K562 (cell line): ENCODE data around the gene FAM20C. TPM values are rescaled to one million over a fixed set of nuclear protein-coding genes. Genes with fewer than 3 reads are reported as not detected.

ENCODE experiments used
- ATAC-seq: fragments of 200-7000 bp; cut with Tn5 transposase; 3 replicates; pipeline ENCODE4 v1.9.1; 2020; ENCODE audit warnings: moderate library complexity
- BruUV-seq: library from RNA; stranded (reverse); fragments of 400-500 nt; replicated peaks from 2 replicates; lab custom pipeline; 2021; lab: Mats Ljungman, UMichigan
- CTCF ChIA-PET: fragments of 300-600 bp; formaldehyde crosslinking; extraction: SDS; loops from one replicate; lab custom pipeline; 2021; ENCODE audit warnings: low intra/inter-chr PET ratio; lab: Yijun Ruan, JAX
- POLR2A ChIA-PET: fragments of 300-600, 350-650 bp; sonication (Branson Sonifier 250); formaldehyde crosslinking; extraction: SDS; loops from one replicate; lab custom pipeline; 2021; ENCODE audit warnings: antibody characterized with exemption, inconsistent platforms; lab: Yijun Ruan, JAX
- DNase-seq, 4 experiments: peaks; one replicate each; pipeline versions ENCODE4 v3.0.0 to v3.0.0-alpha.2; 2011 to 2018; ENCODE audit warnings: low spot score in 3 of 4, mixed read lengths in 3 of 4; ENCODE audit errors: extremely low read depth in 1 of 4
- FAIRE-seq: peaks from 2 replicates; lab custom pipeline; 2011; peaks lifted over from hg19 to GRCh38; lab: Jason Lieb, UNC
- H2AFZ ChIP-seq: 2 replicates; pipeline ENCODE4 v1.6.0; 2011; ENCODE audit warnings: low read depth, low read length, control low read depth, inconsistent platforms
- H3K27ac ChIP-seq: fragments of 200-600 bp; 3 replicates; pipeline ENCODE4 v1.8.0; 2011; ENCODE audit warnings: low read depth, mild to moderate bottlenecking, control low read depth, inconsistent platforms, low read length, moderate library complexity, mixed read lengths; ENCODE audit errors: extremely low read depth
- H3K27me3 ChIP-seq, 2 experiments: fragments of 300-600 bp in 1 of 2; 2 replicates in 1 of 2; 3 replicates in 1 of 2; pipeline versions ENCODE4 v1.6.0 to v1.8.0; 2011; ENCODE audit warnings: inconsistent platforms in 2 of 2, low read length in 2 of 2, mild to moderate bottlenecking in 1 of 2, mixed read lengths in 1 of 2, moderate library complexity in 1 of 2; ENCODE audit not compliant: control insufficient read depth in 2 of 2, insufficient read depth in 2 of 2
- H3K36me3 ChIP-seq: fragments of 300-600 bp; 3 replicates; pipeline ENCODE4 v1.8.0; 2011; ENCODE audit warnings: mild to moderate bottlenecking, low read length, inconsistent platforms; ENCODE audit not compliant: control insufficient read depth, insufficient read depth
- H3K4me1 ChIP-seq, 2 experiments: fragments of 200-600 bp in 1 of 2; replicated peaks in 1 of 2; 2 replicates in 1 of 2; 3 replicates in 1 of 2; pipeline versions ENCODE4 v1.5.1 to v1.8.0; 2011; ENCODE audit warnings: inconsistent platforms in 2 of 2, low read length in 2 of 2, mild to moderate bottlenecking in 1 of 2, mixed read lengths in 1 of 2, moderate library complexity in 1 of 2; ENCODE audit not compliant: control insufficient read depth in 2 of 2, insufficient read depth in 2 of 2
- H3K4me2 ChIP-seq: 2 replicates; pipeline ENCODE4 v1.6.1; 2011; ENCODE audit warnings: low read length, control low read depth, inconsistent platforms, mixed read lengths; ENCODE audit not compliant: insufficient read depth
- H3K4me3 ChIP-seq: fragments of 200-600 bp; sonication (generic), shearing (Covaris generic); 2 replicates; pipeline ENCODE4 v1.5.1; 2016; ENCODE audit warnings: control low read depth, inconsistent platforms
- H3K79me2 ChIP-seq: fragments of 200-600 bp; 3 replicates; pipeline ENCODE4 v1.8.0; 2011; ENCODE audit warnings: low read length, inconsistent platforms; ENCODE audit not compliant: control insufficient read depth, insufficient read depth
- H3K9ac ChIP-seq, 2 experiments: 2 replicates each; pipeline versions ENCODE4 v1.6.0 to v1.6.1; 2011; ENCODE audit warnings: low read depth in 2 of 2, low read length in 2 of 2, control low read depth in 1 of 2, inconsistent platforms in 1 of 2, mild to moderate bottlenecking in 1 of 2, mixed read lengths in 1 of 2; ENCODE audit not compliant: insufficient read depth in 1 of 2
- H3K9me1 ChIP-seq: one replicate; pipeline ENCODE4 v1.6.0; 2011; ENCODE audit warnings: inconsistent platforms, mild to moderate bottlenecking, low read length, moderate library complexity; ENCODE audit not compliant: control insufficient read depth, insufficient read depth
- H3K9me3 ChIP-seq: replicated peaks from 2 replicates; pipeline ENCODE4 v1.5.1; 2011; ENCODE audit warnings: low read depth, low read length, inconsistent platforms; ENCODE audit not compliant: control insufficient read depth, insufficient read depth
- H4K20me1 ChIP-seq: replicated peaks from 2 replicates; pipeline ENCODE4 v1.6.1; 2011; ENCODE audit warnings: low read length, inconsistent platforms, mixed read lengths; ENCODE audit not compliant: control insufficient read depth, insufficient read depth
- CCNT2 ChIP-seq: IDR thresholded peaks from 2 replicates; pipeline ENCODE4 v1.6.1; 2011; ENCODE audit warnings: borderline replicate concordance, low read depth, mild to moderate bottlenecking, moderate library complexity, mixed read lengths, low read length; ENCODE audit not compliant: insufficient read length; ENCODE audit errors: extremely low read depth
- HIVEP1 ChIP-seq: fragments of 250-450 bp; sonication (Bioruptor Pico); IDR thresholded peaks from 2 replicates; pipeline ENCODE4 v1.4.0; 2020; ENCODE audit warnings: mild to moderate bottlenecking
- HLTF ChIP-seq: fragments of 450-650 bp; IDR thresholded peaks from 2 replicates; pipeline ENCODE4 v1.6.1; 2016
- LCOR ChIP-seq: sonication (generic); formaldehyde crosslinking; IDR thresholded peaks from 2 replicates; pipeline ENCODE4 v1.8.0; 2022; ENCODE audit warnings: mild to moderate bottlenecking, missing genetic modification reagents
- RBM39 ChIP-seq: fragments of 200-400 bp; formaldehyde crosslinking; optimal IDR thresholded peaks from 2 replicates; pipeline ENCODE3; 2018; ENCODE audit warnings: low read depth, low read length
- RNF2 ChIP-seq: sonication (generic); IDR thresholded peaks from 2 replicates; pipeline ENCODE4 v1.6.1; 2016
- ZBTB7A ChIP-seq: IDR thresholded peaks from 2 replicates; pipeline ENCODE4 v1.6.1; 2011; ENCODE audit warnings: low read depth, mild to moderate bottlenecking, low read length, moderate library complexity, borderline replicate concordance; ENCODE audit not compliant: control insufficient read depth
- ZC3H11A ChIP-seq: IDR thresholded peaks from 2 replicates; pipeline ENCODE4 v1.6.1; 2012; ENCODE audit warnings: low read depth, low read length, improper control_type of control experiment
- ZFP30 ChIP-seq: fragments of 250-450 bp; sonication (Bioruptor Pico); IDR thresholded peaks from 2 replicates; pipeline ENCODE4 v1.8.0; 2022; ENCODE audit warnings: moderate library complexity, mild to moderate bottlenecking, inconsistent platforms, borderline replicate concordance
- ZMIZ1 ChIP-seq, 2 experiments: fragments of 150-350 bp in 1 of 2; IDR thresholded peaks; 2 replicates each; pipeline ENCODE4 v1.6.1; 2012 to 2016; ENCODE audit warnings: low read depth in 2 of 2, low read length in 2 of 2, mild to moderate bottlenecking in 1 of 2, moderate library complexity in 1 of 2
- ZNF347 ChIP-seq: fragments of 450-650 bp; formaldehyde crosslinking; IDR thresholded peaks from 2 replicates; pipeline ENCODE4 v1.4.0; 2020; ENCODE audit warnings: low read depth, mild to moderate bottlenecking, moderate library complexity
- ZNF778 ChIP-seq: fragments of 450-650 bp; formaldehyde crosslinking; IDR thresholded peaks from 2 replicates; pipeline ENCODE4 v1.4.0; 2020; ENCODE audit warnings: mild to moderate bottlenecking, moderate library complexity
- WGBS: fragments of 100-300 bp; shearing (Covaris generic); methylation state at CpG from one replicate; pipeline ENCODE4 v1.1.6; 2016; ENCODE audit warnings: low coverage, mixed read lengths; ENCODE audit not compliant: insufficient coverage; ENCODE audit errors: missing lambda C conversion rate; 5-methylcytosine and 5-hydroxymethylcytosine counted together
- in situ Hi-C: fragments of 300-500 bp; cut with MboI; formaldehyde crosslinking; loops from 4 replicates; pipeline ENCODE4 v1.15.0; 2018; ENCODE audit warnings: inconsistent platforms, mixed read lengths
- intact Hi-C: fragments of 100-400 bp; cut with micrococcal nuclease; formaldehyde crosslinking; loops from 2 replicates; pipeline ENCODE4 v1.14.2; 2022
- polyA plus RNA-seq, 8 experiments: library from polyadenylated mRNA; depleted of rRNA in 4 of 8; stranded (reverse) in 5 of 8; unstranded in 3 of 8; fragments of >200 nt; fragmentation: Nextera tagmentation in 2 of 8; fragmentation: Illumina TruSeq in 1 of 8; extraction: Ambion mirVana in 2 of 8; extraction: Trizol in 1 of 8; gene quantifications; 2 replicates each; pipeline versions ENCODE4 v1.2.1 to v1.2.3, GENCODE V29; 2011 to 2014; ENCODE audit warnings: inconsistent platforms in 1 of 8, missing spikeins in 1 of 8
- total RNA-seq, 7 experiments: library from RNA; depleted of rRNA in 6 of 7; stranded (reverse); fragments of >200 nt in 6 of 7; fragmentation: Illumina TruSeq in 2 of 7; extraction: Trizol in 2 of 7; gene quantifications; 2 replicates each; pipeline versions ENCODE4 v1.2.1 to v1.2.3, GENCODE V29; 2011 to 2021; ENCODE audit warnings: low replicate concordance in 1 of 7

Gene FAM20C
- total and polyA plus RNA-seq, 9 of the 15 experiments (the other 6 are each of a cell fraction or from before 2014, with no cell fraction given), result 0.09 TPM; not detected in 8

GRCh38 chr7:159370-160270, 32.8 kb upstream of the FAM20C start:
- intact Hi-C loops, result no loop called here
- H3K4me2 ChIP-seq, result no peak overlapping the region
- H3K9me3 ChIP-seq, result no peaks in the 10 kb centered on the region
- DNase-seq (no peak), ATAC-seq (no peak), FAIRE-seq (no peak)
- BruUV-seq, result no TSS peak
- peaks cover 19% of the 10 kb centered on the region; the same call in 1 of the 2 replicates for H4K20me1 ChIP-seq
- 6% methylated on average over 41 of the region's 50 CpGs for WGBS
- H3K4me1 ChIP-seq, result peaks cover 0 to 9% of the 10 kb centered on the region in 2 experiments; a peak in 1 of 5 replicates
- peaks cover 96 to 97% of the 10 kb centered on the region in 2 experiments for H3K27me3 ChIP-seq
- TF ChIP-seq ZNF347 (CRISPR knock-in tag), result no peak
- no peak for TF ChIP-seq RNF2
- TF ChIP-seq CCNT2, result no peak
- TF ChIP-seq ZBTB7A, result no peak
- no peak for TF ChIP-seq HIVEP1 (CRISPR knock-in tag)
- no peak for TF ChIP-seq RBM39
- no peak for TF ChIP-seq HLTF
- TF ChIP-seq ZMIZ1 (IDR thresholded peaks at IDR 0.05; ENCODE audit: low read depth in 2 of 2, low read length in 2 of 2), result no peak
- TF ChIP-seq ZNF778, result no peak
- TF ChIP-seq LCOR, result no peak
- no peak for TF ChIP-seq ZFP30 (CRISPR knock-in tag)
- no peak for TF ChIP-seq ZC3H11A
- H3K4me3 ChIP-seq, result no peak overlapping the region
- no peak overlapping the region for H3K27ac ChIP-seq
- peaks cover 6% of the 10 kb centered on the region for H3K9me1 ChIP-seq
- no peak overlapping the region for H3K9ac ChIP-seq
- CTCF ChIA-PET, result no interaction called here
- H3K36me3 ChIP-seq, result no peaks in the 10 kb centered on the region
- POLR2A ChIA-PET, result interaction anchor here (1.2 kb wide), 1 partner anchor 10 kb away, joined by 3 read pairs; no protein-coding TSS in a partner anchor
- in situ Hi-C loops, result no loop called here
- H3K79me2 ChIP-seq, result no peaks in the 10 kb centered on the region
- no peak overlapping the region for H2AFZ ChIP-seq
